Ishikawa (cell line): ENCODE measurements around the gene MLLT3.

Source experiments
- CEBPB ChIP-seq: IDR thresholded peaks from 2 replicates; pipeline ENCODE4 v1.6.1; 2012
- CREB1 ChIP-seq: IDR thresholded peaks from 2 replicates; pipeline ENCODE4 v1.6.1; 2012; ENCODE audit warnings: low read depth
- EGR1 ChIP-seq: IDR thresholded peaks from 2 replicates; pipeline ENCODE4 v1.6.1; 2012
- EP300 ChIP-seq: IDR thresholded peaks from 2 replicates; pipeline ENCODE4 v1.6.1; 2012; ENCODE audit warnings: borderline replicate concordance
- FOXM1 ChIP-seq: IDR thresholded peaks from 2 replicates; pipeline ENCODE4 v1.6.1; 2012; ENCODE audit warnings: low read depth, borderline replicate concordance
- NFIC ChIP-seq: IDR thresholded peaks from 2 replicates; pipeline ENCODE4 v1.6.1; 2012
- RAD21 ChIP-seq: IDR thresholded peaks from 2 replicates; pipeline ENCODE4 v1.6.1; 2012; ENCODE audit warnings: low read depth
- TAF1 ChIP-seq: IDR thresholded peaks from 2 replicates; pipeline ENCODE4 v1.6.1; 2012; ENCODE audit warnings: low read depth, mild to moderate bottlenecking
- TCF12 ChIP-seq: IDR thresholded peaks from 2 replicates; pipeline ENCODE4 v1.6.1; 2012; ENCODE audit warnings: low read depth
- TEAD4 ChIP-seq: IDR thresholded peaks from 2 replicates; pipeline ENCODE4 v1.6.1; 2012
- USF1 ChIP-seq: IDR thresholded peaks from 2 replicates; pipeline ENCODE4 v1.6.1; 2012
- YY1 ChIP-seq: IDR thresholded peaks from 2 replicates; pipeline ENCODE4 v1.6.1; 2012; ENCODE audit warnings: low read depth
- ZBTB7A ChIP-seq: IDR thresholded peaks from 2 replicates; pipeline ENCODE4 v1.6.1; 2012; ENCODE audit warnings: low read depth
- TF ChIP-seq, protein P1 (sequence below): IDR thresholded peaks from 2 replicates; pipeline ENCODE4 v1.6.1; 2012
- TF ChIP-seq, protein P2 (sequence below): IDR thresholded peaks from 2 replicates; pipeline ENCODE4 v1.6.1; 2012; ENCODE audit warnings: low read depth, mild to moderate bottlenecking

The MLLT3 gene

GRCh38 chr9:20369391-20369790 is 252.9 kb downstream of the MLLT3 start:
- no peak for TF ChIP-seq TAF1
- no peak for TF ChIP-seq NFIC
- no peak for TF ChIP-seq EP300
- TF ChIP-seq YY1 = no peak

DNA sequence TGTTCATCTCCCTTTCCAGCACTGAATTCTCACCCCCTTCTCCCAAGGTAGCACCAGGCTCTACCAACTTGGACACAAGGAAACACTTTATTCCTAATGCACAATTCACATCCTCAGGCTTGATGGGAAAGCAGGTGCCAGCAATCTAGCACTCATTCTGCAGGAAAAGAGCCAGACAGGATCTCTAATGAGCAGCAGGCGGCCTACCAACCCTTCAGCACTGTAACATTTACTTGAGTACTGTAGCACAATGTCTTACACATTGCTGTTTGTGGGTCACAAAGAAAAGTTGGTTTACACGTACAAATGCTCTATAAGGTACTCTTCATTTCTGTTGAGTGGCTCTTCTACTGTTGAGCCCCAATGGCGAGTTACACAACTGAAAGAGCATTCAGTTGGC is 254.4 kb downstream of the MLLT3 start:
- no peak for TF ChIP-seq ZBTB7A
- no peak for TF ChIP-seq TAF1
- no peak for TF ChIP-seq NFIC
- TF ChIP-seq TCF12 = no peak
- no peak for TF ChIP-seq EGR1
- TF ChIP-seq CREB1 = no peak
- TF ChIP-seq TEAD4 = no peak
- TF ChIP-seq CEBPB = no peak
- TF ChIP-seq YY1 = no peak
- TF ChIP-seq RAD21 = no peak
- no peak for TF ChIP-seq EP300

DNA sequence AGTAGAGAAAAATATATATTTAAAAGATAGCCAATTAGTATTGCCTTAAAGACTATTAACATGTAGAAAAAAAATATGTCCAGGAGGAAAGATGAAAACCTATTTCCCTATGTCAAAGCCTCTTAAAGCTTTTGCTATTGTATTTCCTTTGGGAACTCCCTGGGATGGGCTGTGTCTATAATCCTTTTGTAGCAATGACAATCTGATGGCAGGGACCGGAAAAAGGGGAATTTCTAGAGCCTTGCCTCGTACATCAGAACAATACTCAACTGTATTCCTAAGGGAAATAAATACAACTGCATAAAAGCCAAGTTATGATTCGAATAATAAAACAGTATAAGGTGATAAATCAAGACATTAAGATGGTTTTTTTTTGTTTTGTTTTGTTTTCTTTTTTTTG is 257.3 kb downstream of the MLLT3 start:
- TF ChIP-seq, protein P1, sequence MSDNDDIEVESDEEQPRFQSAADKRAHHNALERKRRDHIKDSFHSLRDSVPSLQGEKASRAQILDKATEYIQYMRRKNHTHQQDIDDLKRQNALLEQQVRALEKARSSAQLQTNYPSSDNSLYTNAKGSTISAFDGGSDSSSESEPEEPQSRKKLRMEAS = no peak
- no peak for TF ChIP-seq TEAD4
- TF ChIP-seq USF1 = no peak
- TF ChIP-seq TAF1 = no peak
- TF ChIP-seq YY1 = no peak
- TF ChIP-seq EGR1 = no peak
- no peak for TF ChIP-seq EP300
- TF ChIP-seq, protein P2, sequence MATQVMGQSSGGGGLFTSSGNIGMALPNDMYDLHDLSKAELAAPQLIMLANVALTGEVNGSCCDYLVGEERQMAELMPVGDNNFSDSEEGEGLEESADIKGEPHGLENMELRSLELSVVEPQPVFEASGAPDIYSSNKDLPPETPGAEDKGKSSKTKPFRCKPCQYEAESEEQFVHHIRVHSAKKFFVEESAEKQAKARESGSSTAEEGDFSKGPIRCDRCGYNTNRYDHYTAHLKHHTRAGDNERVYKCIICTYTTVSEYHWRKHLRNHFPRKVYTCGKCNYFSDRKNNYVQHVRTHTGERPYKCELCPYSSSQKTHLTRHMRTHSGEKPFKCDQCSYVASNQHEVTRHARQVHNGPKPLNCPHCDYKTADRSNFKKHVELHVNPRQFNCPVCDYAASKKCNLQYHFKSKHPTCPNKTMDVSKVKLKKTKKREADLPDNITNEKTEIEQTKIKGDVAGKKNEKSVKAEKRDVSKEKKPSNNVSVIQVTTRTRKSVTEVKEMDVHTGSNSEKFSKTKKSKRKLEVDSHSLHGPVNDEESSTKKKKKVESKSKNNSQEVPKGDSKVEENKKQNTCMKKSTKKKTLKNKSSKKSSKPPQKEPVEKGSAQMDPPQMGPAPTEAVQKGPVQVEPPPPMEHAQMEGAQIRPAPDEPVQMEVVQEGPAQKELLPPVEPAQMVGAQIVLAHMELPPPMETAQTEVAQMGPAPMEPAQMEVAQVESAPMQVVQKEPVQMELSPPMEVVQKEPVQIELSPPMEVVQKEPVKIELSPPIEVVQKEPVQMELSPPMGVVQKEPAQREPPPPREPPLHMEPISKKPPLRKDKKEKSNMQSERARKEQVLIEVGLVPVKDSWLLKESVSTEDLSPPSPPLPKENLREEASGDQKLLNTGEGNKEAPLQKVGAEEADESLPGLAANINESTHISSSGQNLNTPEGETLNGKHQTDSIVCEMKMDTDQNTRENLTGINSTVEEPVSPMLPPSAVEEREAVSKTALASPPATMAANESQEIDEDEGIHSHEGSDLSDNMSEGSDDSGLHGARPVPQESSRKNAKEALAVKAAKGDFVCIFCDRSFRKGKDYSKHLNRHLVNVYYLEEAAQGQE = no peak
- TF ChIP-seq TCF12 = no peak
- TF ChIP-seq ZBTB7A = no peak
- TF ChIP-seq RAD21 = no peak
- TF ChIP-seq CREB1 = no peak
- no peak for TF ChIP-seq NFIC
- no peak for TF ChIP-seq CEBPB
- no peak for TF ChIP-seq FOXM1

DNA sequence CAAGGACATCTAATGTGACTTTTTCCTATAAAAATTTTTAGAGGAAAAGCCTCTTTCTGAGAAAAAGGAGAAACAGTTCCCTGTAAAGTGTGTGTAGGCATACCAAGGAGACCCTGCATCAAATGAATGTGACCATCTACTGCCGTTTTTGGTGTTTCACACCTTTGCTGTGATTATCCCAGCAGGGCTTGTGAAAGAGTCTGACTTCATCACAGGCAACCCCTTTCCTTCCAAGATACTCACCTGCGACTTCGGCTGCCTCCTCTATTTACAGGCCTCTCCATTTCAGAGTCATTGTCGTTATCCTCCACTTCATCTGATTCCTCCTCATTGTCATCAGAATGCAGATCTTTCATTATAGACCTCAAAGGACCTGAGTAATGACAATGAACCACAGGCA is 259.1 kb downstream of the MLLT3 start:
- TF ChIP-seq, protein P2 = no peak
- TF ChIP-seq CREB1 (no peak), EGR1 (no peak), ZBTB7A (no peak), FOXM1 (no peak), RAD21 (no peak)

DNA sequence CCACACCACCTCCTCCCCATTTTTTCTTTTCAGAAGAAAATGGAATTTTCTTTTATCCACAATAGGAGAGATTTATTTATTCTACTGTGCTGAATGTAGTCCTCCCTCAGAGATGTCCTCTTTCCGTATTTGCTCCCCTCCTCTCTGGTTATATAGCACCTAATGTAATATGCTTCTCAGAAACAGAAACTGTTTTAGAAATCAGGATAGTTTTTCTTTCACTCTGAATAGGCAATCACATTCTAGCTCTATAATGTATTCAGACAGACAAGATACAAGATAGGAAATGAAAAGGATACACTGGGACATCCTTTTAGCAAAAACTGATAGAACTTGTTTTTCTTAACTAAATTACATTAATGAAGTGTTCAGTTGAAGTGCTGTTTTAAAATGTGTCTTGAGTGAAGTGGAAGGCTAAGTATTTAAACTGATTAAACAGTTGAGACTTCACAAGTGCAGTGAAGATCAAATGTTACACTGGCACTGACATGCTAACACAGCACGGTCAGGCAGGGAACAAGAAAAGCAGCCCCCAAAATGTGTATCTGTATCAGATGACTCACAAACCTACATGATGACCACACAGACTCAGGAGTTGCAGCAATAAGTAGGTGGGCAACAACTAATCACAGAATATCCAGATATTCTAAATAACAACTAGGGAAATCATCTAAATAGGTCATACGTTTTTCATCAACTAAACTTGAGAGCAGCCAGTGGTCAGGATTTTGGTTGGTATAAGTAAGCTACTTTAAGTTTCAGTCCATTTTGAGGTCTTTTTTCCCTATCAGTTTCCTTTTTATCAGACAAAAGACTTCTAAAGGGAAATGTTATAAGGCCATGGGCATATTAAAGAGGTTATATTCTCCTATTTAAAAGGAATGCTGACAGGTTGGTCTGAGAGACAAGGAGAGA is 260.4 kb downstream of the MLLT3 start:
- TF ChIP-seq EGR1 = no peak
- TF ChIP-seq TAF1 = no peak

DNA sequence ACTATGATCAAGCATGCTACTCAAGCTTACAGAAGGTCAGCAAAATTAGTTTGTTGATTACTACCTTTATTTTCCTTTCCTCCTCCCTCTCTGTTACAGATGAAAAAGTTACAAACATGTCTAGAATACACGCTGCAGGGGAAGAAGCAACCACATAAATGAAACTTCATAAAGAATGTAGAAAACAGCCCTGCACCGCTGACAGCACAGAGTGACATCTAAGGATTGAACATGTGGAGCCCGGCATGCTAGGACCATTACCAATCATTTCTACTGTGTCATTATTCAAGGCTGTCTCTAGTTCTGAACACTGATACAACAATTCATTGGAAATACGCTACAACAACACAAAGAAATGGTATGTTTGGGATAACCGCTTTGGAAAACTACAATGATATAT is 261.1 kb downstream of the MLLT3 start:
- TF ChIP-seq FOXM1 = no peak
- no peak for TF ChIP-seq TEAD4
- no peak for TF ChIP-seq NFIC

GRCh38 chr9:20358207-20358606 is 264.1 kb downstream of the MLLT3 start:
- TF ChIP-seq YY1 (no peak), TCF12 (no peak), NFIC (no peak), TEAD4 (no peak), ZBTB7A (no peak), EGR1 (no peak), USF1 (no peak), CREB1 (no peak)
- TF ChIP-seq, protein P1 = no peak
- TF ChIP-seq, protein P2 = no peak
